GM21619 (cell line): ENCODE data around the gene KLHL18.
"Not testable (repeated sequence)": the region's sequence is repeated elsewhere in the genome, so short reads cannot be mapped to it uniquely, and the experiment has no call there.

Experiments
- ATAC-seq: cut with Tn5 transposase; IDR thresholded peaks from one replicate; pipeline ENCODE4 v1.9.1; 2021; ENCODE audit not compliant: unreplicated experiment

Gene KLHL18

GRCh38 chr3:47356201-47356600 lies 73.5 kb downstream of the KLHL18 start:
- ATAC-seq, result no peak

- no peak for ATAC-seq
These were observed 76.6 kb downstream of the KLHL18 start for GRCh38 chr3:47359323-47359722.

- not testable (repeated sequence) for ATAC-seq
These were observed 77.4 kb downstream of the KLHL18 start for GRCh38 chr3:47360110-47360517.

GRCh38 chr3:47362701-47363100 lies 80.0 kb downstream of the KLHL18 start:
- ATAC-seq, result no peak

- no peak for ATAC-seq
These were observed 82.7 kb downstream of the KLHL18 start for GRCh38 chr3:47365213-47366153.

- no peak for ATAC-seq
These were observed 84.1 kb downstream of the KLHL18 start for GRCh38 chr3:47366833-47367232.

- no peak for ATAC-seq
These were observed 84.9 kb downstream of the KLHL18 start for GRCh38 chr3:47367631-47368030.

- not testable (repeated sequence) for ATAC-seq
These were observed 87.3 kb downstream of the KLHL18 start for GRCh38 chr3:47370020-47370419.

GRCh38 chr3:47370887-47371697 lies 88.3 kb downstream of the KLHL18 start:
- no peak for ATAC-seq

- no peak for ATAC-seq
These were observed 91.8 kb downstream of the KLHL18 start for GRCh38 chr3:47374587-47374986.

GRCh38 chr3:47376393-47376792 lies 93.6 kb downstream of the KLHL18 start:
- no peak for ATAC-seq

GRCh38 chr3:47377186-47377585 lies 94.4 kb downstream of the KLHL18 start:
- ATAC-seq, result no peak

GRCh38 chr3:47378869-47379268 lies 96.1 kb downstream of the KLHL18 start:
- ATAC-seq, result no peak

GRCh38 chr3:47379411-47379899 lies 96.7 kb downstream of the KLHL18 start:
- no peak for ATAC-seq

- no peak for ATAC-seq
These were observed 97.4 kb downstream of the KLHL18 start for GRCh38 chr3:47380026-47380600.

- peak; percentile 78 for ATAC-seq
These were observed 98.0 kb downstream of the KLHL18 start, which contains the start of gene PTPN23 for GRCh38 chr3:47380601-47381316. PTPN23 (plus strand) TSS chr3:47381021; CDS start chr3:47381097, 76 bp downstream.

GRCh38 chr3:47381317-47382157 lies 98.8 kb downstream of the KLHL18 start:
- peak; percentile 62 for ATAC-seq

GRCh38 chr3:47384425-47384824 lies 101.7 kb downstream of the KLHL18 start:
- ATAC-seq, result no peak

GRCh38 chr3:47385007-47385406 lies 102.3 kb downstream of the KLHL18 start:
- no peak for ATAC-seq

GRCh38 chr3:47385796-47386195 lies 103.1 kb downstream of the KLHL18 start:
- ATAC-seq, result no peak
